ENCODE results near the gene SHQ1. TPM values are rescaled to one million over a fixed set of nuclear protein-coding genes. Genes with fewer than 3 reads are reported as not detected.
A peak's percentile ranks its signal among the peaks of the same experiment; 100 is the strongest.

The SHQ1 gene
- total RNA-seq, 4 donors from 2014 or later, result 9.7 to 17.2 (median 12.2) TPM

- H3K4me3 ChIP-seq (ENCODE audit: low read depth, poor library complexity, severe bottlenecking), result no peak overlapping the region
- no peak for DNase-seq (ENCODE audit: low spot score in 2 of 2)
- 17 to 22% methylated on average over 21 of the region's 21 CpGs for WGBS, 2 donors
- intact Hi-C loops (cut with DNase I; ENCODE audit: low total_unique reads), result no loop called here
- TF ChIP-seq POLR2A (IDR thresholded peaks at IDR 0.05), result no peak
- TF ChIP-seq CTCF (IDR thresholded peaks at IDR 0.05), result no peak
These were observed 40.5 kb upstream of the SHQ1 start for GRCh38 chr3:72888546-72889309.

GRCh38 chr3:72887705-72888545 is 39.7 kb upstream of the SHQ1 start, which contains the start of gene GXYLT2:
GXYLT2 (plus strand) TSS chr3:72888046; CDS start chr3:72888234, 188 bp downstream.
- TF ChIP-seq POLR2A (IDR thresholded peaks at IDR 0.05) (no peak), CTCF (IDR thresholded peaks at IDR 0.05) (no peak)
- DNase-seq (ENCODE audit: low spot score in 2 of 2), result peak in 1 of 2 donors; percentile 90
- intact Hi-C loops (cut with DNase I; ENCODE audit: low total_unique reads), result no loop called here
- 0% methylated on average over 29 to 30 of the region's 96 CpGs for WGBS, 2 donors
- peak within 1 kb of the TSS; percentile 4 for H3K4me3 ChIP-seq (ENCODE audit: low read depth, poor library complexity, severe bottlenecking)

GRCh38 chr3:72887343-72887704 is 39.1 kb upstream of the SHQ1 start:
- 0 to 3% methylated on average over 7 of the region's 7 CpGs for WGBS, 2 donors
- intact Hi-C loops (cut with DNase I; ENCODE audit: low total_unique reads), result no loop called here
- TF ChIP-seq POLR2A (IDR thresholded peaks at IDR 0.05) (no peak), CTCF (IDR thresholded peaks at IDR 0.05) (no peak)
- no peak for DNase-seq (ENCODE audit: low spot score in 2 of 2)
- peak overlapping the region; percentile 4 for H3K4me3 ChIP-seq (ENCODE audit: low read depth, poor library complexity, severe bottlenecking)

GRCh38 chr3:72872183-72872582 is 23.9 kb upstream of the SHQ1 start:
- WGBS, 2 donors, result 54 to 57% methylated on average over 5 of the region's 5 CpGs
- no peak for TF ChIP-seq POLR2A (IDR thresholded peaks at IDR 0.05)
- TF ChIP-seq CTCF (IDR thresholded peaks at IDR 0.05), result no peak
- no peak for DNase-seq (ENCODE audit: low spot score in 2 of 2)
- intact Hi-C loops (cut with DNase I; ENCODE audit: low total_unique reads), result no loop called here
- no peak overlapping the region for H3K4me3 ChIP-seq (ENCODE audit: low read depth, poor library complexity, severe bottlenecking)

GRCh38 chr3:72862314-72863090 is 14.3 kb upstream of the SHQ1 start:
- no peak for TF ChIP-seq CTCF (IDR thresholded peaks at IDR 0.05)
- TF ChIP-seq POLR2A (IDR thresholded peaks at IDR 0.05), result no peak

More at GRCh38 chr3:72862314-72863090, 14.3 kb upstream of the SHQ1 start:
- intact Hi-C loops (cut with DNase I; ENCODE audit: low total_unique reads), result no loop called here
- WGBS, 2 donors, result 66 to 68% methylated on average over 7 of the region's 7 CpGs
- no peak overlapping the region for H3K4me3 ChIP-seq (ENCODE audit: low read depth, poor library complexity, severe bottlenecking)
- no peak for DNase-seq (ENCODE audit: low spot score in 2 of 2)
